H1 (cell line): ENCODE results near the gene ADAM12. TPM values are rescaled to one million over a fixed set of nuclear protein-coding genes. Genes with fewer than 3 reads are reported as not detected.

Source experiments
- CTCF ChIA-PET: fragments of 300-600 bp; sonication (Branson Sonifier 250); formaldehyde crosslinking; loops from one replicate; lab custom pipeline; 2021; ENCODE audit not compliant: partially characterized antibody; lab: Charles Lee
- POLR2A ChIA-PET: fragments of 300-600 bp; sonication (Branson Sonifier 250); formaldehyde crosslinking; loops from one replicate; lab custom pipeline; 2021; ENCODE audit warnings: inconsistent platforms; ENCODE audit not compliant: partially characterized antibody; lab: Charles Lee
- DNase-seq, 2 experiments: peaks; one replicate each; pipeline versions ENCODE4 v3.0.0 to v3.0.0-alpha.2; 2010 to 2022; ENCODE audit warnings: low spot score in 2 of 2, low read depth in 1 of 2, mixed read lengths in 1 of 2
- FAIRE-seq: peaks from 2 replicates; lab custom pipeline; 2011; peaks lifted over from hg19 to GRCh38; lab: Jason Lieb, UNC
- H2AFZ ChIP-seq: 2 replicates; pipeline ENCODE4 v1.8.1; 2012; ENCODE audit warnings: low read length, inconsistent platforms
- H2AK5ac ChIP-seq: 2 replicates; pipeline ENCODE4 v1.6.1; 2013; ENCODE audit warnings: low read depth, low read length
- H2BK120ac ChIP-seq: replicated peaks from 2 replicates; pipeline ENCODE3; 2013; ENCODE audit warnings: low read depth, low read length, inconsistent platforms
- H2BK12ac ChIP-seq: 2 replicates; pipeline ENCODE4 v1.6.1; 2013; ENCODE audit warnings: low read depth, low read length
- H2BK15ac ChIP-seq: 2 replicates; pipeline ENCODE4 v1.6.1; 2013; ENCODE audit warnings: low read length
- H2BK20ac ChIP-seq: 2 replicates; pipeline ENCODE4 v1.6.1; 2013; ENCODE audit warnings: low read length
- H2BK5ac ChIP-seq: 2 replicates; pipeline ENCODE4 v1.6.1; 2013; ENCODE audit warnings: low read depth, low read length
- H3K14ac ChIP-seq: 2 replicates; pipeline ENCODE4 v1.6.1; 2013; ENCODE audit warnings: inconsistent platforms; ENCODE audit not compliant: insufficient read length
- H3K18ac ChIP-seq: 2 replicates; pipeline ENCODE4 v1.6.1; 2013; ENCODE audit warnings: low read length; ENCODE audit errors: extremely low read depth
- H3K23ac ChIP-seq: 2 replicates; pipeline ENCODE4 v1.6.1; 2013; ENCODE audit warnings: inconsistent platforms; ENCODE audit not compliant: insufficient read length
- H3K23me2 ChIP-seq: 2 replicates; pipeline ENCODE4 v1.6.1; 2013; ENCODE audit warnings: low read depth, low read length
- H3K27ac ChIP-seq: 2 replicates; pipeline ENCODE4 v1.6.1; 2011; ENCODE audit warnings: low read depth, low read length, inconsistent platforms
- H3K27me3 ChIP-seq, 4 experiments: replicated peaks in 1 of 4; 1 replicate in 1 of 4; 2 replicates in 3 of 4; pipeline versions ENCODE4 v1.6.1 to v1.8.1; 2011 to 2013; ENCODE audit warnings: low read length in 3 of 4, mild to moderate bottlenecking in 3 of 4, inconsistent platforms in 2 of 4, mixed read lengths in 2 of 4, moderate library complexity in 1 of 4; ENCODE audit not compliant: control insufficient read depth in 3 of 4, insufficient read depth in 3 of 4; ENCODE audit errors: extremely low read depth in 1 of 4
- H3K36me3 ChIP-seq, 4 experiments: 2 replicates each; pipeline versions ENCODE4 v1.6.1 to v1.8.1; 2011 to 2013; ENCODE audit warnings: mild to moderate bottlenecking in 4 of 4, low read length in 3 of 4, moderate library complexity in 2 of 4, control low read depth in 1 of 4, inconsistent platforms in 1 of 4; ENCODE audit not compliant: insufficient read depth in 4 of 4, control insufficient read depth in 2 of 4
- H3K4ac ChIP-seq: replicated peaks from 2 replicates; pipeline ENCODE3; 2013; ENCODE audit warnings: low read length, low read depth, mixed read lengths, inconsistent platforms; ENCODE audit not compliant: insufficient read length
- H3K4me1 ChIP-seq, 4 experiments: replicated peaks in 1 of 4; 1 replicate in 1 of 4; 2 replicates in 3 of 4; pipeline versions ENCODE4 v1.6.1 to v1.8.1; 2011 to 2013; ENCODE audit warnings: low read length in 3 of 4, inconsistent platforms in 2 of 4, mixed read lengths in 1 of 4; ENCODE audit not compliant: insufficient read depth in 4 of 4, control insufficient read depth in 3 of 4
- H3K4me2 ChIP-seq, 2 experiments: 2 replicates each; pipeline versions ENCODE4 v1.6.1 to v1.8.1; 2011 to 2013; ENCODE audit warnings: low read depth in 2 of 2, low read length in 2 of 2, control low read depth in 1 of 2, inconsistent platforms in 1 of 2, mild to moderate bottlenecking in 1 of 2; ENCODE audit not compliant: insufficient read depth in 1 of 2
- H3K4me3 ChIP-seq, 4 experiments: fragments of 200-600, 300-600 bp in 1 of 4; sonication (generic), shearing (Covaris generic), sonication (Bioruptor Twin) in 1 of 4; 2 replicates each; pipeline versions ENCODE4 v1.5.1 to v1.8.1; 2011 to 2016; ENCODE audit warnings: low read length in 4 of 4, low read depth in 3 of 4, control low read depth in 2 of 4, inconsistent platforms in 2 of 4, mild to moderate bottlenecking in 2 of 4, mixed read lengths in 1 of 4, moderate library complexity in 1 of 4; ENCODE audit not compliant: insufficient read depth in 2 of 4; ENCODE audit errors: extremely low read depth in 1 of 4
- H3K56ac ChIP-seq: replicated peaks from 2 replicates; pipeline ENCODE3; 2013; ENCODE audit warnings: low read depth, mild to moderate bottlenecking, mixed read lengths, low read length, inconsistent platforms; ENCODE audit not compliant: insufficient read length
- H3K79me1 ChIP-seq: 2 replicates; pipeline ENCODE4 v1.6.1; 2013; ENCODE audit warnings: low read depth, low read length, control low read depth
- H3K79me2 ChIP-seq, 2 experiments: 2 replicates each; pipeline versions ENCODE4 v1.6.1 to v1.8.1; 2012 to 2013; ENCODE audit warnings: low read length in 2 of 2, mild to moderate bottlenecking in 2 of 2, inconsistent platforms in 1 of 2; ENCODE audit not compliant: insufficient read depth in 2 of 2, control insufficient read depth in 1 of 2
- H3K9ac ChIP-seq, 4 experiments: replicated peaks in 1 of 4; 1 replicate in 1 of 4; 2 replicates in 3 of 4; pipeline versions ENCODE4 v1.6.1 to v1.8.1; 2011 to 2013; ENCODE audit warnings: low read depth in 3 of 4, low read length in 3 of 4, control low read depth in 2 of 4, mild to moderate bottlenecking in 2 of 4, moderate library complexity in 2 of 4, inconsistent platforms in 1 of 4; ENCODE audit errors: extremely low read depth in 1 of 4
- H3K9me3 ChIP-seq, 2 experiments: 2 replicates each; pipeline versions ENCODE4 v1.6.1 to v1.8.1; 2012 to 2013; ENCODE audit warnings: mild to moderate bottlenecking in 2 of 2, moderate library complexity in 2 of 2, control low read depth in 1 of 2, inconsistent platforms in 1 of 2, low read depth in 1 of 2, low read length in 1 of 2, mixed read lengths in 1 of 2; ENCODE audit not compliant: insufficient read depth in 2 of 2
- H4K20me1 ChIP-seq, 2 experiments: replicated peaks in 1 of 2; 2 replicates each; pipeline versions ENCODE3 to v1.8.1; 2011 to 2013; ENCODE audit warnings: inconsistent platforms in 2 of 2, low read length in 2 of 2, mild to moderate bottlenecking in 1 of 2; ENCODE audit not compliant: insufficient read depth in 2 of 2, control insufficient read depth in 1 of 2
- H4K5ac ChIP-seq: 2 replicates; pipeline ENCODE4 v1.6.1; 2013; ENCODE audit warnings: low read length, low read depth, mixed read lengths, inconsistent platforms; ENCODE audit not compliant: insufficient read length
- H4K8ac ChIP-seq: 2 replicates; pipeline ENCODE4 v1.8.0; 2013; ENCODE audit warnings: mild to moderate bottlenecking, moderate library complexity, low read length, inconsistent platforms; ENCODE audit not compliant: insufficient read depth; ENCODE audit errors: extremely low read depth
- H4K91ac ChIP-seq: replicated peaks from 2 replicates; pipeline ENCODE3; 2013; ENCODE audit warnings: low read length, mixed read lengths, inconsistent platforms; ENCODE audit not compliant: insufficient read length
- BRCA1 ChIP-seq: IDR thresholded peaks from 2 replicates; pipeline ENCODE4 v1.6.1; 2012; ENCODE audit warnings: low read depth, low read length, improper control_type of control experiment
- CTCF ChIP-seq, 3 experiments: IDR thresholded peaks; 1 replicate in 2 of 3; 2 replicates in 1 of 3; pipeline versions ENCODE4 v1.5.1 to v1.6.1; 2011; ENCODE audit warnings: low read length in 3 of 3, mild to moderate bottlenecking in 3 of 3, inconsistent platforms in 2 of 3, low read depth in 1 of 3, moderate library complexity in 1 of 3; ENCODE audit not compliant: insufficient read depth in 1 of 3; ENCODE audit errors: control extremely low read depth in 1 of 3
- WGBS, 2 experiments: shearing (Covaris generic) in 1 of 2; methylation state at CpG; one replicate each; pipeline versions ENCODE4 v1.1.6 to v1.1.7; 2013 to 2015; ENCODE audit warnings: low lambda C conversion rate in 2 of 2, mixed read lengths in 2 of 2, inconsistent platforms in 1 of 2, low coverage in 1 of 2, missing lambda C conversion rate in 1 of 2; ENCODE audit not compliant: insufficient replicate concordance in 2 of 2, insufficient coverage in 1 of 2, insufficient read length in 1 of 2; ENCODE audit errors: extremely low coverage in 1 of 2, missing lambda C conversion rate in 1 of 2; 5-methylcytosine and 5-hydroxymethylcytosine counted together
- polyA plus RNA-seq, 7 experiments: library from polyadenylated mRNA; depleted of rRNA in 3 of 7; stranded (reverse) in 5 of 7; unstranded in 2 of 7; fragments of >200 nt in 5 of 7; fragments of 200-250 nt in 2 of 7; gene quantifications; 1 replicate in 5 of 7; 2 replicates in 1 of 7; 4 replicates in 1 of 7; pipeline versions ENCODE4 v1.2.1 to v1.2.3, GENCODE V29; 2011 to 2013; ENCODE audit warnings: missing spikeins in 2 of 7, mixed read lengths in 2 of 7
- total RNA-seq: library from RNA; stranded (reverse); fragmentation: NEBNext Ultra II Directional; extraction: Animal tissue kit (Norgen Biotek cat#: 25700); gene quantifications from 2 replicates; pipeline ENCODE4 v1.2.1, GENCODE V29; 2021

ADAM12 gene
- total and polyA plus RNA-seq, 2 of the 8 experiments (the other 6 are each of a cell fraction or from before 2014, with no cell fraction given), result 0.07 to 0.17 TPM

GRCh38 chr10:126099366-126099765 lies 288.9 kb downstream of the ADAM12 start:
- Histone ChIP-seq H2BK12ac (no peak overlapping the region), H2BK15ac (no peak overlapping the region), H3K79me2 (no peaks in the 10 kb centered on the region), H2BK120ac (no peak overlapping the region), H3K9ac (no peak overlapping the region), H3K18ac (no peak overlapping the region), H4K5ac (no peak overlapping the region), H3K36me3 (no peaks in the 10 kb centered on the region), H3K9me3 (no peaks in the 10 kb centered on the region), H3K56ac (no peak overlapping the region), H3K79me1 (no peaks in the 10 kb centered on the region), H2BK5ac (no peak overlapping the region), H4K91ac (no peak overlapping the region), H3K27ac (no peak overlapping the region), H4K8ac (no peak overlapping the region), H3K14ac (no peak overlapping the region), H2AK5ac (no peak overlapping the region), H3K4me2 (no peak overlapping the region), H3K23me2 (no peaks in the 10 kb centered on the region), H4K20me1 (no peaks in the 10 kb centered on the region), H3K27me3 (no peaks in the 10 kb centered on the region), H2BK20ac (no peak overlapping the region), H3K4me3 (no peak overlapping the region), H3K4me1 (no peaks in the 10 kb centered on the region), H2AFZ (no peak overlapping the region), H3K23ac (no peak overlapping the region), H3K4ac (no peak overlapping the region)
- 84% methylated on average over 3 of the region's 3 CpGs; no CpG with 5 or more reads in 1 of the 2 experiments for WGBS, 2 experiments
- no peak for DNase-seq
- CTCF ChIA-PET, result interaction anchor here (0.6 to 0.7 kb wide), 2 partner anchors 94 to 1165 kb away, joined by 3 to 4 read pairs; no protein-coding TSS in a partner anchor
- POLR2A ChIA-PET, result no interaction called here
- TF ChIP-seq CTCF (IDR thresholded peaks at IDR 0.05; ENCODE audit: control extremely low read depth in 1 of 3, insufficient read depth in 1 of 3, low read depth in 1 of 3, low read length in 3 of 3) (no peak), BRCA1 (no peak)
- no peak for FAIRE-seq
